HG03196 (cell line): ENCODE measurements around the gene AKAP7.

ENCODE experiments used
- ATAC-seq: cut with Tn5 transposase; IDR thresholded peaks from one replicate; pipeline ENCODE4 v1.9.1; 2021; ENCODE audit not compliant: unreplicated experiment

The AKAP7 gene

DNA sequence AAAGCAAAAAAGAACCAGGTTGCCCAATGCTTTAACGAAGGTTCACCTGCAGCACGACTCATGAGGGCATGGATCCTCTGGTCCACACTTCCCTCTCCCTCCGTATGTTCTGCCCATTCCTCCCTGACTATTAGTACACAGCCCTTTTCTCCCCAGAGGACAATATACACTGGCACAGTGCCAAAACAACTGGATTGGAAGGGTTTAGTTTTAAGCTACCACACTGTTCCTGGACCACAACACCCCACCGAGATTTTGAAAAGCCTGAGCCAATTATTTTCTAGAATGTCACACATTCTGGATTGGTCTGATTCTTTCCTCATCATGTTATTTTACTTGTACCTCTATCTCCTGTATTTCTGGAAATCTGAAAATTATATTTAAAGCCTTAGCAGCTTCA, 2.9 kb upstream of the AKAP7 start:
- no peak for ATAC-seq

DNA sequence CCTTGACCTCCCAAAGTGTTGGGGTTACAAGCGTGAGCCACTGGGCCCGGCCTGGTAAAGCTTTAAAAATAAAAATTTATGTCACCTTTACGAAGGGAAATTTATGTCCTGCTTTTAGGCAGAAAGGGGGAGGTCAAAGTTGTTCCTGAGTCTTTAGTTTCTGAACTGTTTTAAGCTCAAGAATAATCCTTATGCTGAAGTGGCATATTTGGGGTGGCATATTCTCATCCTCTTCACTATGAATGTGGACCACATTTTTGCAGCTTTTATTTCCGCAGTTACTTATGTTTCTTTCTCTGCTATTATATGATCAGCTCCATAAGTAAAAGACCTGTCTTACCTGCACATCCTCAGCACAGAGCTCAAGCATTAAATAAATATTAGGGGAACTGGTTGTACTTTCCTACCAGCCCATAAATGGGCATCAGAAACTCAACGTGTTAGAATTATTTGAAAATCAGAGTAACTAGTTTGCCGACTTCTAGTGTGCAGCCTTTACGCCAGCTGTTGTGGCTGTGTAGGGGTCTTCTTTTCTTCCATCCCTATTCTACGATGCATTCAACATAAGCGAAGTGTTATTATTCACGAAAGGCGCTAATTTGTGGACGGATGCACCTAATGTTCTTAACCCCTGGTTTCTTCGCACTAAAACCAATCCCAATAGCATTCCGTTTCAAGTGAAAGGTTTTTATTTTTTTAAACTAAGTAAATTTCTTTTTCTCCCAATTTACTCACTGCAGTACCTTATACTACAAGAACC, 867 bp upstream of the AKAP7 start:
- ATAC-seq, result no peak

DNA sequence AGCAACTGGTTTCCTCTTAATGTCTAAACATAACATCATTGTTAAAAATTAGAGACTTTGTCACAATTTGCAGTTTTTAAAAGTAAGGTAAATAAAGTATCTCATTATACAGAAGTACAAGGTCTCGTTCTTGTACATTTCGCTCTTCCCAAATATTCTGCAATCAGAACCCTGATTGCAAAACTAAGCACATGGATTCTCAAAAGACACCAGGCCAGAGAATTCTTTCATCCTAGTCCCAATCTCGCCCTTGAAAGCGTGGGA, 355 bp upstream of the AKAP7 start:
- no peak for ATAC-seq

DNA sequence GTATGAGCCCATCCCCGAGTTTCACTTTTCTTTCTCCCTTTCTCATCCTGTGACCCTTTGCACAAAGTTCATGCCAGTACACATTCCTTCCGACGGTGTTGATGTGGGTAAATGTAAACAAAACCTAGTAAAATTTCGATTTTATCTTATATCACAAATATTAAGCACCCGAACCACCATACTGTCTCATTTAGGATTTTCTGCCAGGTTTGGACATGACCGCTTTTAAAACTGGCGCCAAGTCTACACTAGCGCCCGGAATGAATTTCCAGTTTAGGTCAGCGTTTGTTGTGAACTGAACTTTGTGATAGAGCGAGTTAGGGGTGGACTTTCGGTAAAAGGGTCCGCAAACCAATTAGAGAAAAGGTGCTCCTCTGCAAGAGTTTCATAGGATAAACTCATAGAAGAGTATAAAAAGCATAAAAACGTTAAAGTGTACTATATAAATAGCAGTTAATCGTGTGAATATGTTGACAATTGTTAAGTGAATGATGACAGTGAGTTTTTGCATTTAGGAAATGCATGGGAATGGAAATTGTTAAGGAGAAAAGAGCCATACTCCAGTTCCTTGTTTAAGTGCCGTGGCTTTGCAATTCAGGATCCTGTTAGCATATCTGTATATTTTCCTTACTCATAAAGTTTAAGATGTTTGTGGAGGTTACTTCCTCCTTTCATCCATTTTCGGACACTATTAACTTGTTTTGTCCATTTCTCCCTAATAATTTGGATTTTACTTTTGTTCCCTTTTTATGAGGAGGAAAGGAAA, 937 bp downstream of the AKAP7 start:
- ATAC-seq, result no peak

DNA sequence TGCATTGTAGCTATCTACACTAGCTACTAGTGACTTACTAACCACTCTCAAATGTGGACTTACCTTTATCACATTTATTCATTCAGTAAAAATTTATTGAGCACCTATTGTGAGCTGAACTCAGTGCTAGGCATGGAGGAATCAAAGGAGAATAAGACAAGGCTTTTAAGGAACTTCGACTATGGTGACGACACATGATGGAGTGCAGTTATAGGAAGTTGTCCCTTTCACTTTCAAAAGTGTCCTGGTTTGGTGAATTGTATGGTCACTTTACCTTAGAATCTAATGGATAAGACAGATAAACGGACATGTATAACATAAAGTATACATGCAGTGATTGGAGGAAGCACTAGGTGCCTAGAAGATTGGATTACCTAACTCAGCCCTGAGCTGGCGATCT, 4.3 kb downstream of the AKAP7 start:
- no peak for ATAC-seq

DNA sequence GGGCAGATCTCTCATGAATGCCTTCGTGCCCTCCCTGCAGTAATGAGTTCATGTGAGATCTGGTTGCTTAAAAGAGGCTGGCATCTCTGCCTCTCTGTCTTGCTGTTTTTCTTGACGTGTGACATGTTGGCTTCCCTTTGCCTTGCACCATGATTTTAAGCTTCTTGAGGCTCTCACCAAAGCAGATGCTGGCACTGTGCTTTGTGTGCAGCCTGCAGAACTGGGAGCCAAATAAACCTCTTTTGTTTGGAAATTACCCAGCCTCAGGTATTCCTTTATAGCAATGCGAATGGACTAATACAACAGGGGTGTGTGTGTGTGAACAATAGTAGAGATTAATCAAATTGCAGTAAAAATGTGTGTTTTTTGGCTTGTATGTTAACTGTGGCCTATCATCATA, 8.1 kb downstream of the AKAP7 start:
- ATAC-seq, result no peak

DNA sequence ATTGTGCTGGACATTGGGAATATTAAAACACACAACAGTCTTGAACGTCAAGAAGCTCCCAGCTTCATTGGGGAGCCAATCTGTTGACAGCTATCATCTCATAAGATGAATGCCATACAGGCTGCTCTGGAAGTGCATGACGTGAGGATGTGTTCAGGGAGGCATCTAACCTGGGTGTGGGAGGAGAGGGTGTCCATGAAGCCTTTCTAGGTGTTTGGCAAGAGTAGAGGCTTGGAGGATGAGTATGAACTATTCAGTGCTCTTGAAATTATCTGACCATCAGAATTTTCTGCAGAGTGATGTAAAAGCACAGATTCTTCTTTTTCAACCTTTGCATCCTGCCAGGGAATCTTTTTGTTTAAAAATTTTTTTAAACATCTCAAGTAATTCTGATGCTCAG, 11.6 kb downstream of the AKAP7 start:
- no peak for ATAC-seq

DNA sequence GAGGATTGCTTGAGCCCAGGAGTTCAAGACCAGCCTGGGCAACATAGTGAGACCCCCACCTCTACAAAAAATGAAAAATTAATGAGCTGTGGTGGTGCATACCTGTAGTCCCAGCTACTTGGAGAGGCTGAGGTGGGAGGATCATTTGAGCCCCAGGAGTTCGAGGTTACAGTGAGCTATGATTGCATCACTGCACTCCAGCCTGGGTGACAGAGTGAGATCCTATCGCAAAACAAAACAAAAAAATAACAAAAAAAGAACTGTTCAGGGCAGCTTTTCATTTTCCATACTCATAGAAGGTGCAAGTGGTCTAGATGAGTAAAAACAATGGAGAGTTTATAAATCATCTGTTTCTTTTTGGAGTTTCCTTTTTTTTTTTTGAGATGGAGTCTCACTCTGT, 21.1 kb downstream of the AKAP7 start:
- no peak for ATAC-seq

DNA sequence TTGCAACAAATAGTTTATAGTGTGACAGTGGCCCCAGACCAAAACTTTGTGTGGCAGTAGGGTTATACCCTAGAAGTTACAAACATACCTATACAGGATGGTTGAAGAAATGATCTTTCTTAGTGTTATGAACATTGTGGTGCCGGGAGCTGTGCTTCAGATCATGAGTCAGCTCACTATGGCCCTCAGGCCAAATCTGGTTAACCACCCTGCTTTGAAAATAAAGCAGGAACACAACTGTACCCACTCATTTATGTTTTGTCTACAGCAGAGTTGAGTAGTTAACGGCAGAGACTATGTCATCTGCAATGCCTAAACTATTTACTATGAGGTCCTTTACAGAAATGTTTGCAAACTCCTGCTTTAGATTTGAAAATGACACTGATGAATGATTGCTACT, 24.3 kb downstream of the AKAP7 start:
- no peak for ATAC-seq

DNA sequence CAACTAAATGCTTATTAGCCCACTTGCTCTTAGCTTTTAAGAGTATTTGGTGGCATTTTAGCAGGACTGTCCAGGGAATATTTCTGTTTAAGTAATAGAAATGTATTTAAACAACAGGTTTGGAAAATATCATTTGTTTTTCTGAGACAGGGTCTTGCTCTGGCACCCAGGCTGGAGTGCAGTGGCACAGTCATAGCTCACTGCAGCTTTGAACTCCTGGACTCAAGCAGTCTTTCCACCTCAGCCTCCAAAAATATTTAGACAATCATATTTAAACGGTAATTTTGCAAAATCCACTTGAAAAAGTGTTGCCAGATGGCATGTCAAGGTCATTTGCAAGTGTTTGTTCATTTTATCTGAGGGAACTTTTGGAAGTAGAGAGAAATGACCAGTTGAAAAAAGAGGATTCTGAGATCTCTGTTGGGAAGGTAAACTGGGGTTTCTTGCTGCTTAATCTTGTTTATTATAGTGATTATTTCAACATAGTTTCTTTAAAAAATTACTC, 25.0 kb downstream of the AKAP7 start:
- ATAC-seq, result no peak

DNA sequence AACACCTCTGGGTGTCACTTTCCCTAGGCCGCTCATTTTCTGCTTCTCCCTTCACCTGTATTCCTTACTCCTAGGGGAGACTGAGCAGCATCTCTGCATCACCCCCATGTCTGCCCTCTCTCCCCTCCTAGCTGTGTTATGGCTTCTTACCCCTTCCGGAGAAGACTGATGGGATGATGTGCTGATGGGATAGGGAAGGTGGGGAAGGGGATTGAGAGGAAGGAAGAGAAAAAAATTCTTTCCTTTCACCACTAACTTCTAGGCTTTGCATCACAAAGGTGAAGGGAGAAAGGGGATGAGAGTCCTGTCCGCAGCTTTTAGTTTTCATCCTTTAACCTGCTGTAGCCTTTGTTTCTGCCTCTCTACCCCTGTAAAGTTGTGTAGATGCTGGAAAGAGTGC, 26.7 kb downstream of the AKAP7 start:
- no peak for ATAC-seq

DNA sequence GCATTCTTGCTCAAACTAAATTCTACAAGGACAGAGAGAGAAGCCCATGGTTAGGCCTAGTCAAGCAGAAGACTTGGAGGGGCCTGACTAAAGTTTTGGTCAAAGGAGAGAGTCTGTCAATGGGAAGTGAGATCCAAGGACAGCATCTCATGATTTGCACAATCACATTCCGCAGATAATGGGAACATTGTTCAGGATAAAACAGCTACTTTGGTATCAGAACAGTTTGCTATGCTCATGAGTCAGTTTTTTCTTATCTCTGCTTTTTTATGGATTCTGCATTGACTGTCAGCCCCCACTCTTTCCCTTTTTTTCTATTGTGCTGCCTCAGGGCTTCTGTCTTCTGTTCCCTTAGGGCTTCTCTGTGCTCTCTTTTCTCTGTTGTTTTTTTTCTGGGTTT, 28.6 kb downstream of the AKAP7 start:
- ATAC-seq, result no peak

DNA sequence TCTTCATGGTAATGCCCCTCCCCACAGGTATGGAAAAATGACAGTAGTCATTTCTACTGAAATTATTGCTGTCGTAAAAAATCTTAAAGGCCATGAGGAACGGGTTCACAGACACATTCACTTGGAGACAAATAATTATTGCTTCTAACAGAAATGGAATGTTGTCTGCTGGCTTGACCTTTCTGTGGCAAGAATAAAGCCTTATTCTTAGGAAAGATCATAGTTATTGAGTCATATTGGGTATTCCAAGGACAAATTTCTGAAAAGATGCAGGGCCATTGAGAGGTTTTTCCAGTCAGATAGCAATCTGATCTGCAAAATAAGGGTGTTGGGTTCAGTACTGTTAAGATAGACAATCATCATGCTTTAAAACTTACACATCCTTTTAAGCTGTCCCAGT, 29.2 kb downstream of the AKAP7 start:
- ATAC-seq, result no peak

DNA sequence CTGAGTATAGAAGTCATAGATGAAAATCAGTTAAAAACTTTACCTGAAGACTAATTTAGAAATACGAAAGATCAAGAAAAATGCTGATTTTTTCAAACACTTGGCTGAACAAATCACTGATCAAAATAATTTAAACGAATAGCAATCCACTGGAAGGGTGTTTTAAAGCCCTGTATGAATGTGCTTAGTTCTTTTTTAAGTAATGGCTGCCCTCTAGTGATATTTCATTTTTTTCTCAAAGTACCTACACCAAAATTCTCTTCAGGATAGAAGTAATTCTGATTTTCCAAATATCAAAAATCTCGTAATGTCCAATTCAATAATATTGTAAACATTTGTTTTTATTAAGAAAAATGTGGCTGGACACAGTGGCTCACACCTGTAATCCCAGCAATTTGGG, 32.5 kb downstream of the AKAP7 start:
- no peak for ATAC-seq

DNA sequence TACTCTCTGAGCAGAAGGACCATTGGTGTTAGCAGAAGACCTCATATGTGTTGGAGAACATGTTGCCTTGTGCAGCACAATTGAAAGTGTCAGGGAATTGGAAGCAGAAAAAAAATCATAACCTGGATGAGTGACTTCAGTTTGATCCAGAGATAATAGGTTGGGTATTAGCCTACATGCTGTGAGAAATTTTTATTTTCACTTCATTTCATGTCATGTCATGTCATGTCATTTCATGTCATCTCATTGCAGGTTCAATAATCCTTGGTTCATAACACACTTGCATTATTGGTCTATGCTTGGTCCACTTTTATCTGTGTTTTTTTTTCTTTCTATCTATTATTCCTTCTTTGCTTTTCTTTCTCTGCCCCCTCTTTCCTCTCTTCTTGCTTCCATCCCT, 34.3 kb downstream of the AKAP7 start:
- no peak for ATAC-seq

DNA sequence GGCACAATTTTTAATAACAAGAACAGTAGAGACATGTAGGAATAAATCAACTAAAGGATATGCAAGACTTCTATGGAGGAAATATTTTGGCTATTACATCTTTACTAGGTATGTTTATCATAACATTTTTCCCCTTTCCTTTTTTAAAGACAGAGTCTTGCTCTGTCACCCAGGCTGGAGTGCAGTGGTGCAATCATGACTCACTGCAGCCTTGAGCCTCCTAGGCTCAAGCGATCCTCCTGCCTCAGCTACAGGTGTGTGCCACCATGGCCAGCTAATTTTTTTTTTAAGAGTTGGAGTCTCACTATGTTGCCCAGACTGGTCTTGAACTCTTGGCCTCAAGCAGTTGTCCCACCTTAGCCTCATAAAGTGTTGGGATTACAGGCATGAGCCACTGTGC, 37.0 kb downstream of the AKAP7 start:
- ATAC-seq, result no peak

DNA sequence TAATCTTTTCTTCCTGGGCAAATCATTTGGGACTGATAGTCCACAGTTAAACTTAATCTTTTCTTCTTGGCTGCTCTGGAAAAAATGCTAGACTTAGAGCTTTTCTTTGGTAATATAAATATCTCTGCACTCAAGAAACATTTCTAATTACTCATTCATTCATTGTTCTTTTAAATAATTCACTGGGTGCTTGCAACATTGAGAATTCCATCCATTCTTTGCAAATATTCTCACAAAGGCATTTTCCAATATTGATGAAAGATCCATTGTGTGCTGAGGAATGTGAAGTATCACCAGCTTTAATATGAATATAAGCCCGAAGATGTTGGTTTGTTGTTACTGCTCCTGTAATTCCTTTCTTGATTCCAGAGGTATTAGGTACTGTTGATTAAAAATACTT, 38.4 kb downstream of the AKAP7 start:
- ATAC-seq, result no peak

DNA sequence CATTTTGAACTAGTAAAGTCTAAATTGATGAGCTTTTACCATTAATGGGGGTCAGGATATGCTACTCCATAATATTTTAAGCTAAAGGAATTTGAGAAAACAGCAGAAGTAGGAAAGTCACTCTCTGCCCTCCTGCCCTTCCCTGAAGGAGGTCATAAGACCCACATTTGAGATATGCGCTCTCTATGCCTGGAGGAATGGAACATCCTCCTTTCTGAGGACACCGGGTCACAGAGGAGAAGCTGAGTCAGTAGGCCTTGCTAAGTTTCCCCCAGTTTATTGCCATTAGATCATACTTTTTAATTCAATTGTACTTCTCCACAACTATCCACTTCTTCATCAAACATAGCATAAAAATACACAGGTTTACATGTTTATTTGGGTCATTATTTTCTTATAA, 40.3 kb downstream of the AKAP7 start:
- no peak for ATAC-seq

DNA sequence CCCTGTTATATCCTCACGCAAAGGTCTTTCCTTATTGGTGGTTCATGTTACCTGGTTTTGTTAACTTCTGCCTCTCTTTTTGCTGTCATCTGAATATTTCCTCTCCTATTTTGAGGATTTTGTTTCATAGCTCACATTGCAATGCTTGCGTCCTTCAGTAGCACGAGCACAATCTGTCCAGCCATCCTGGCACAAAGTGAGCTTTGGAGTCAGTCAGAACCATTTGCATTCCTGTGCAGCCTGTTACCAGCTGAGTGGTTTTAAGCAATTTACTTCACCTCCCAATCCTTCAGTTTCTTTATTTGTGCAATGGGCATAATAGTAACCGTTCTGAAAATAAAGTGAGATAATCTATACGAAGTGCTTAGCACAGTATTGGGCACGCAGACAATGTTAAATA, 42.7 kb downstream of the AKAP7 start:
- ATAC-seq, result no peak

DNA sequence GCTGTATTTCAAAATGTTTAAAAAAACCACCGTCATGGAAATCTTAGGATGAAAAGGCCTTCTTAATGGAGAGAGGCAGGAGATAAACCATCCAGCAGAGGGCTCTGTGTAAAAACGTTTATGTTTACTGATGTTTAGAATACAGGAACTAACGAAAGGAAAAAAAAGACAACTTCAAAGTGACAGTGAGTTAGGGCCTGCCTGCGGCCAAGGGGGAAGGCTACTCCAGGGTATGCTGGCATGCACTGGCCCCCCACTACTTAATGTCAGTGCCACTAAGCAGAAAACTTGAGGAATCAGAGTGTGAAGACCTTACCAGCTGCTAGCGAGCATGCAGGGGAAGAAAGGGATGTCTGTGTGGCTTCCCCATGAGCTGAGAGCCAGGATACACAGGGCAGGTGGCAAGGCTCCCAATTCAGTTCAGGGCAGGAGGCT, 47.7 kb downstream of the AKAP7 start:
- ATAC-seq, result peak; percentile 49

DNA sequence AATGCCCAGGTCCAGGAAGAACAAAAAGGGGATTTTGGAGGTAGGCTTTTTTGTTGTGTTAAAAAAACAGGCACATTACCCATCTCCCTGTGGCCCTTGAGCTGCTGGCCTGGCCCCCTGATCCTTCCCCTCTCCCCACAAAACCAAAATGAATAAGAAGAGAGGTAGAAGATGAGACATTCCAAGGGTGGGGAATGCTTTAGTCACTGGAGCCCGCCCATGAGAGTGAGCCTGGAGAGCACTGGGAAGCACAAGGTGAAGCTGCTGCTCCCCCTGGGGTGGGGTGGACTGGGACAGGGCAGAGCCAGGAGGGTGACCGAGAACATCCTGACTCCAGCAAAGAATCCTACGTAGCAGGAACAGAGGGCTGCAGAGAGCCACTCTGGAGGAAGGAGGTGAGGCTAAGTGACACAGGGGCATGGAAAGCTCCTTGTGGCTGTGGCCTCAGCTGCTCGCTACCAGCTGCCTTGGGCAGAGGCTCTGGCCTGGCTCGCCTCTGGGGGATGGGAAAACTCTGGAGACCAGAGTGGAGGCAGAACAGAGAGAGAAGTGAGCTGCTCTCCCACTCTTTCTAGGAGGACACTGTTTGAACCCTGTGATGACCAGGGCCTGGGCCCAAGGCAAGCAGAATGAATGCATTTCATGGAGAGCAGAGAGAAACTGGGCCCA, 48.3 kb downstream of the AKAP7 start:
- ATAC-seq, result peak; percentile 8

DNA sequence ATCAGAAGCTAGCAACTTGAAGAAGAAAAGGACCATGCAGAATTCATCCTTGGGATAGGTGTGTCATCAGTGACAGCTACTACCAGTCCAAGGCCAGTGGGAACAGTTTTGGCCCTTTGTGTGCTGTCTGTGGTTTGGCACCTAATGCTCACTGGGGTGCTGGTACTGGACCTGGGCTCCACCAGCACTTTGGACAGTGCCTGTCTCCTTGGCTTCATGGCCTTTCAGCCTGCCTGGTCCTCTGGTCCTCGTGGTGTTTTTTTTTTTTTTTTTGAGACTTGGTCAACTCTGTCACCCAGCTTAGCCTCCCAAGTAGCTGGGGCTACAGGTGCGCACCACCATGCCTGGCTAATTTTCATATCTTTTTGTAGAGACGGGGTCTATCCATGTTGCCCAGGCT, 56.3 kb downstream of the AKAP7 start:
- ATAC-seq, result no peak
